A549 treated with Hydrocortisone at 1 μM for 4 hours (cell line): ENCODE results near the gene FASTKD3. TPM values are rescaled to one million over a fixed set of nuclear protein-coding genes. Genes with fewer than 3 reads are reported as not detected.

Experiments
- total RNA-seq: library from RNA; stranded (reverse); fragments of 200-300 nt; extraction: Qiagen RNA extraction; gene quantifications from 5 replicates; pipeline ENCODE4 v1.2.3, GENCODE V29; 2022

Gene FASTKD3, protein sequence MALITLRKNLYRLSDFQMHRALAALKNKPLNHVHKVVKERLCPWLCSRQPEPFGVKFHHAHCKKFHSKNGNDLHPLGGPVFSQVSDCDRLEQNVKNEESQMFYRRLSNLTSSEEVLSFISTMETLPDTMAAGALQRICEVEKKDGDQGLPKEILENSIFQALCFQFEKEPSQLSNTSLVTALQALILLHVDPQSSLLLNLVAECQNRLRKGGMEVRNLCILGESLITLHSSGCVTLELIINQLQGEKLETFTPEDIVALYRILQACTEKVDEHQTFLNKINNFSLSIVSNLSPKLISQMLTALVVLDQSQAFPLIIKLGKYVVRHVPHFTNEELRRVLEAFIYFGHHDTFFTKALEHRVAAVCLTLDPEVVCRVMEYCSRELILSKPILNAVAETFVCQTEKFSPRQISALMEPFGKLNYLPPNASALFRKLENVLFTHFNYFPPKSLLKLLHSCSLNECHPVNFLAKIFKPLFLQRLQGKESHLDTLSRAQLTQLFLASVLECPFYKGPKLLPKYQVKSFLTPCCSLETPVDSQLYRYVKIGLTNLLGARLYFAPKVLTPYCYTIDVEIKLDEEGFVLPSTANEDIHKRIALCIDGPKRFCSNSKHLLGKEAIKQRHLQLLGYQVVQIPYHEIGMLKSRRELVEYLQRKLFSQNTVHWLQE
- total RNA-seq: 13.3 to 18.6 TPM (median 13.7 TPM) in 5 replicates

GRCh38 chr5:7868773-7869473, at the start of gene FASTKD3, which contains the start of gene MTRR:
TSS of gene FASTKD3 (minus strand) at chr5:7869031. CDS start at chr5:7868083, 948 bp downstream.
TSS of gene MTRR (plus strand) at chr5:7869148. CDS start at chr5:7870795, 1,647 bp downstream.

DNA sequence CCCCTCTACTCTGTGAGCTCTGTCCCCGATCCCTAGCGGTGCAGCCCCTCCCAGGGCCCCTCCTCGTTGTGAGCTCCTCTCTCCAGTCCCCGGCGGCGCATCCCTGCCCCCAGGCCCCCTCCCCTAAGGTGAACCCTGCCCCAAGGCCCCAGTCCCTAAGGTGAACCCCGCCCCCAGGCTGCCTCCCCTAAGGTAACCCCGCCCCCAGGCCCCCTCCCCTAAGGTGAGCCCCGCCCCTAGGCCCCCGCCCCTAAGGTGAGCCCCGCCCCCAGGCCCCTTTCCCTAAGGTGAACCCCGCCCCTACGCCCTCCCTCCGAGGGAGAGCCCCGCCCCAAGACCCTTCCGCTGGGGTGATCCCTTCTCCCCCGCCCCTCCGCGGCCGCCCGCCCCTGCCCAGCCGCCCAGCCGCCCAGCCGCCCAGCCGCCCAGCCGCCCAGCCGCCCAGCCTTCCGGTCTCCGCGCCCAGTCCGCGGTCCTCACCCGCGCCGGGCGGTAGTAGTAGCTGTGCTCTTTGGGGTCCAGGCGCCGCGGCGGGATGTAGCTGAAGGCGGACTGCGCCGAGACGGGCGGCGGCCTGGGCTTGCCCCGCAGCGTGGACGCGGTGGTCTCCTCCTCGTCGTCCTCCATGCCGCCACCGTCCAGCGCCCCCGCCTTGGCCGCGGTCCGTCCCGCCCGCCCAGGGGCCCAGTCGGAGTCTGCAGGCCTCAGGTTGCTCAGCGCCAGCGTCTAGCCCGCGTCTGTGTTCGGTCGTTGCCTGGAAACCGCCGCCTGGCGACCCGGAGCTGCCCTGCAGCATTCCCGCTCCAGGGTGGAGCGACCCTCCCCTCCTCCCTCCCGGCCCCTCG, 18.2 kb downstream of the FASTKD3 start, which contains the start of gene CFAP90:
CFAP90 (minus strand) TSS at position 739 of the 845 bp plus-strand sequence; CDS start at position 627, 112 bp downstream.

Other genes starting within 250 kb of the FASTKD3 start
- gene CFAP90, start 17.9 kb downstream of the FASTKD3 start, total RNA-seq: 0.36 to 0.81 TPM (median 0.77 TPM) in 5 replicates
- 26.6 to 40.0 TPM (median 31.8 TPM) in 5 replicates for gene MTRR, start 117 bp upstream of the FASTKD3 start, total RNA-seq